Stimulated activated naive CD8-positive, alpha-beta T cell treated with anti-CD3 and anti-CD28 coated beads, Interleukin-15, Interleukin-2, amounts not matched to agents 100 ng/mL and 50 ng/mL, for 24 hours (primary cell): ENCODE results near the gene SULT2B1.
"Not testable (repeated sequence)": the region's sequence is repeated elsewhere in the genome, so short reads cannot be mapped to it uniquely, and the experiment has no call there.

Experiments
- H3K27ac Mint-ChIP-seq: one replicate; pipeline ENCODE4 v1.8.0; 2021; ENCODE audit warnings: mild to moderate bottlenecking, mixed read lengths
- H3K27me3 Mint-ChIP-seq: one replicate; pipeline ENCODE4 v1.8.0; 2021; ENCODE audit warnings: mixed read lengths
- H3K36me3 Mint-ChIP-seq: one replicate; pipeline ENCODE4 v1.8.0; 2021; ENCODE audit warnings: low read depth, mixed read lengths
- H3K4me1 Mint-ChIP-seq: one replicate; pipeline ENCODE4 v1.8.0; 2021; ENCODE audit warnings: low read depth, mixed read lengths
- H3K4me3 Mint-ChIP-seq: one replicate; pipeline ENCODE4 v1.8.0; 2021; ENCODE audit warnings: mild to moderate bottlenecking, mixed read lengths
- H3K9me3 Mint-ChIP-seq: one replicate; pipeline ENCODE4 v1.8.0; 2021; ENCODE audit warnings: mixed read lengths

SULT2B1 gene

DNA sequence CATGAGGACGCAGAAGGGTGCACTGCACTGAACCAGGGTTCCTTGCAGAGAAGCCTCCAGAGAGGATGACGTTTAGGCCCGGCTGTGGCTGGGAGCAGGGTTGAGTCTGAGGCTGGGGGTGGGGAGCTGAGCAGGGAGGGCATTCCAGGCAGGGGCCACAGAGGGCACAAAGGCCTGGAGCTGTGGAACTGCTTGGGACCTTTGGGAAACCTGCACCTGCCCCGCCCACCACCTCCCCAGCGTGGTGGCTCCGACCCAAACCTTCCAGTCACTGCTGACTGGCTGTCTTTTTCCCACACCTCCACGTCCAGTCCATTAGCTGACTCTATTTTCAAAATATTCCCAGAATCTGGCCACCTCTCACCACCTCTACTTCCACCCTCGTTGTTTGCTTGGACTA, 35.4 kb upstream of the SULT2B1 start:
- H3K4me3 Mint-ChIP-seq: no peak overlapping the region
- peaks cover 10% of the 10 kb centered on the region for H3K4me1 Mint-ChIP-seq
- H3K27ac Mint-ChIP-seq: no peak overlapping the region
- no peaks in the 10 kb centered on the region for H3K36me3 Mint-ChIP-seq
- H3K27me3 Mint-ChIP-seq: no peaks in the 10 kb centered on the region
- H3K9me3 Mint-ChIP-seq: no peaks in the 10 kb centered on the region

DNA sequence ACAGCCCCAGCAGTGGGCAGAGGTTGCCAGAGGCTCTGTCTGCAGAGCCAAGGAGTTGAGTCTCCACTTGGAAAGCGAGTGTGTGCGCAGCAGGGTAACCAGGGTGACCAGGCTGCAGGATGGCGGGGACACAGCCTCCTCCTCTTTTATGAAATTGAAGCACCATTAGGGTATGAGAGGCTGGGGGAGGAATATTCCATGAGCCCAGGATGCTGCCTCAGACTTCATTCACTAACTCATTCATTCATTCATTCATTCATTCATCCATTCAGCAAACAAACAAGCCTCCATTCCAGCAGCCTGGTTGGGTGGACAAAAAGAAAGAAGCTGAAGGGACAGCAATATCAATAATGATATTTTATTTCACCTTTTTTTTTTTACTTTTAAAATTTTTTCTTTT, 33.8 kb upstream of the SULT2B1 start:
- H3K36me3 Mint-ChIP-seq: no peaks in the 10 kb centered on the region
- H3K4me3 Mint-ChIP-seq: no peak overlapping the region
- no peak overlapping the region for H3K27ac Mint-ChIP-seq
- peaks cover 10% of the 10 kb centered on the region for H3K4me1 Mint-ChIP-seq
- H3K27me3 Mint-ChIP-seq: no peaks in the 10 kb centered on the region
- H3K9me3 Mint-ChIP-seq: no peaks in the 10 kb centered on the region

DNA sequence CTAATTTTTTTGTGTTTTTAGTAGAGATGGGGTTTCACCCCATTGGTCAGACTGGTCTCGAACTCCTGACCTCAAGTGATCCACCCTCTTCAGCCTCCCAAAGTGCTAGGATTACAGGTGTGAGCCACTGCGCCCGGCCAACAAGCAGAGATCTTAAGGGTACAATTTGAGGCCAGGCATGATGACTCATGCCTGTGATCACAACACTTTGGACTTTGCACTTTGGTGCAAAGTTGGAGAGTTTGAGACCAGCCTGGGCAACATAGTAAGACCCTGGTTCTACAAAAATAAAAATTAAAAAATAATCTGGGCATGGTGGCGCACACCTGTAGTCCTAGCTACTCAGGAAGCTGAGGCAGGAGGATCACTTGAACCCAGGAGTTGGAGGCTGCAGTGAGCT, 32.5 kb upstream of the SULT2B1 start:
- H3K27ac Mint-ChIP-seq, H3K4me3 Mint-ChIP-seq, H3K27me3 Mint-ChIP-seq, H3K36me3 Mint-ChIP-seq, H3K9me3 Mint-ChIP-seq, H3K4me1 Mint-ChIP-seq: not testable (repeated sequence)

DNA sequence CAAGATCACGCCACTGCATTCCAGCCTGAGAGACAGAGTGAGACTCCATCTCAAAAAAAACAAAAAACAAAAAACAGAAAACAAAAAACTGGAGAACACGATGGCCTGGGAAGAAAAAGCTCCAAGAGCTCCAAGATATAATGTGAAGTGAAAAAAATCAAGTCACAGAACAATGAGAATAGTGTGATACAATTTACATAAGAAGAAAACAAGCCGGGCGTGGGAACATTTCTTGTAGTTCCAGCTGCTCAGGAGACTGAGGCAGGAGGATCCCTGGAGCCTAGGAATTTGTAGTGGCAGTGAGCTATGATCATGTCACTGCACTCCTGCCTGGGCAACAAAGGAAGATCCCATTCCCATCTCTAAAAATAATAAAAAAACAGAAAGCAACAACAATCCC, 31.8 kb upstream of the SULT2B1 start:
- peaks cover 4% of the 10 kb centered on the region for H3K36me3 Mint-ChIP-seq
- no peak overlapping the region for H3K27ac Mint-ChIP-seq
- no peaks in the 10 kb centered on the region for H3K27me3 Mint-ChIP-seq
- peaks cover 9% of the 10 kb centered on the region for H3K9me3 Mint-ChIP-seq
- H3K4me3 Mint-ChIP-seq: no peak overlapping the region
- H3K4me1 Mint-ChIP-seq: no peaks in the 10 kb centered on the region

DNA sequence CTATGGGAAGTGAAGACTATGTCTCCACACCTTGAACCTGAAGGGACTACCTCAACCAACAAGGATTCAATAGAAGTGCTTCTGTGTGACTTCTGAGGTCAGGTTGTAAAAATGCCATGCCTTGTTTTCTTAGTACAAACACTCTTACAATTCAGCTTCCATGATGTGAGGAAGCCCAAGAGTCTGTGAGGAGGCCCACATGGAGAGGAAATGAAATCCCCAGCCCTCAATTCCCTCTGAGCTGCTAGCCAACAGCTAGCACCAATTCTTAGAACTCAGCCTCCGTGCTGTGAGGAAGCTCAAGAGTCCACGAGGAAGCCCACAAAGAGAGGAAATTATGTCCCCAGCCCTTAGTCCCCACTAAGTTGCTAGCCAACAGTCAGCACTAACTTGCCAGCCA, 27.8 kb upstream of the SULT2B1 start:
- Mint-ChIP-seq H3K36me3 (peaks cover 4% of the 10 kb centered on the region), H3K27ac (no peak overlapping the region), H3K4me3 (no peak overlapping the region), H3K27me3 (no peaks in the 10 kb centered on the region), H3K9me3 (peaks cover 23% of the 10 kb centered on the region), H3K4me1 (no peaks in the 10 kb centered on the region)

DNA sequence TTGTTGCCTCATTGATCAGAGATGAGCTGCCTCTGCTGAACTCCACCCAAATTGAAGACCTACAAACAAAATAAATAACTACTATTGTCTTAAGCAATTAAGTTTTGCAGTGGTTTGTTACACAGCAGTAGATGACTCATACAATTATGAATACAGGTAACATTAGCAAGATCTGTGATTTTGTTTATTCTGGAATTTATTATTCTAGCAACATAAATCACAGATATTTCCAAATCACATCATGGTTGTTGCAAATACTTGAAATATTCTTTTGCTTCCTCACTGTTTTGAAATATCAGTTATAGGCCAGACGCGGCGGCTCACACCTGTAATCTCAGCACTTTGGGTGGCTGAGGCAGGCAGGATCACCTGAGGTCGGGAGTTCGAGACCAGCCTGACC, 27.2 kb upstream of the SULT2B1 start:
- Mint-ChIP-seq H3K27me3 (no peaks in the 10 kb centered on the region), H3K4me1 (no peaks in the 10 kb centered on the region), H3K4me3 (no peak overlapping the region)

DNA sequence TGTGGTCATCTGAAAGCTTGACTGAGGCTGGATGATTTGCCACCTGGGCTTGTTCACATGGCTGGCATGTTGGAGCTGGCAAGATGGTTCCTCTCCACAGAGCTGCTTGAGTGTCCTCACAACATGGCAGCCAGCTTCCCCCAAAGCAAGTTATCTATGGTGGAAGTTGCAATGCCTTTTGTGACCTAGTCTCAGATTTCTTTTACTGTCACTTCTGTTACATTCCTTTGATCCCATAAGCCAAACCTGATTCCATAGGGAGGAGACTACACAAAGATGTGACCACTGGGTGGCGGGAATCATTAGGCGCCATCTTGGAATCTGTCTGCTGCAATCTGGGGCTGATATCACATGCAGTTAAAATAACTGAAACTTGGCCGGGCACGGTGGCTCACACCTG, 22.8 kb upstream of the SULT2B1 start:
- H3K27me3 Mint-ChIP-seq: peaks cover 3% of the 10 kb centered on the region
- H3K27ac Mint-ChIP-seq: no peak overlapping the region
- H3K36me3 Mint-ChIP-seq: peaks cover 4% of the 10 kb centered on the region
- H3K4me1 Mint-ChIP-seq: no peaks in the 10 kb centered on the region
- no peak overlapping the region for H3K4me3 Mint-ChIP-seq
- H3K9me3 Mint-ChIP-seq: peaks cover 21% of the 10 kb centered on the region

More for the DNA sequence above, 27.2 kb upstream of the SULT2B1 start:
- no peak overlapping the region for H3K27ac Mint-ChIP-seq
- H3K9me3 Mint-ChIP-seq: peaks cover 23% of the 10 kb centered on the region
- peaks cover 4% of the 10 kb centered on the region for H3K36me3 Mint-ChIP-seq

DNA sequence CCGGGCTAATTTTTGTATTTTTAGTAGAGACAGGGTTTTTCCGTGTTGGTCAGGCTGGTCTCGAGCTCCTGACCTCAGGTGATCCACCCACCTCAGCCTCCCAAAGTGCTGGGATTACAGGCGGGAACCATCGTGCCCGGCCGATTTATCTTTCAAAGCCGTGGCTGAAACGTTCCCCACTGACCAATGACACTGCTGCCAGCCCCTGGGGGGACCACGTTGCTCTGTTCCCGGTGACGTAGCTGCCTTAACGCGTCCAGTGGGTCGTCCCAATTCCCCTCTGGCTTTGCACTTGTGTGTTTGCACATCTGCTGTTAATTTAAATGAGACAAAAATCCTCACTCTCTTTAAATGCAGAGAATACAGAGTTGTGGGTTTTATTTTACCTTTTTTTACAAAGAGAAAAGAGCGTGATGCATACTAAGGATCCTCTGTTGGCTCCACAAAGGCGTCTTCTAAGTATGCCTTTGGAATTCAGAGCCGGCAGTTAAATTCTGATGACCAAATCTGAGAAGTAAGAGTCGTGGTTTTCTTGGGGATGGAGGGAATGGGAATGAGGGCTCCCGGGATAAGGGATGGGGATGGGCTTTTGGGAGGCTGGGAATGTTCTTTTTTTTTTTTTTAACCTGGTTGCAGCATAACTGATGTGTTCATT, 21.8 kb upstream of the SULT2B1 start:
- H3K9me3 Mint-ChIP-seq: peaks cover 14% of the 10 kb centered on the region
- no peak overlapping the region for H3K4me3 Mint-ChIP-seq
- H3K27ac Mint-ChIP-seq: no peak overlapping the region
- peaks cover 3% of the 10 kb centered on the region for H3K27me3 Mint-ChIP-seq
- no peaks in the 10 kb centered on the region for H3K36me3 Mint-ChIP-seq
- no peaks in the 10 kb centered on the region for H3K4me1 Mint-ChIP-seq

DNA sequence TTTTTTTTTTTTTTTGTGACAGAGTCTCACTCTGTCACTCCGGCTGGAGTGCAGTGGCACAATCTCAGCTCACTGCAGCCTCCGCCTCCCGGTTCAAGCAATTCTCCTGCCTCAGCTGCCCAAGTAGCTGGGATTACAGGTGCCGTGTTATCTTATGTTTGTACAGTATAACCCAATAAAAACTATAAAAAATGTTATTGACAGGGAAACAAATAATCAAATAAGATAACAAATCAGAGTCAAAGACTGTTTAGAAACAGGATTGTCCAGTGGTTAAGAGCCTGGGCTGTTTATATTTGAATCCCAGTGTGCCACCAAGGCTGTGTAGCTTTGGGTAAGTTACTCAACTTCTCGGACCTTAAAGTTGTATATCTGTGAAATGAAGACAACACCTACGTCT, 21.2 kb upstream of the SULT2B1 start:
- Mint-ChIP-seq H3K27me3 (peaks cover 3% of the 10 kb centered on the region), H3K27ac (no peak overlapping the region), H3K4me3 (no peak overlapping the region), H3K9me3 (peaks cover 14% of the 10 kb centered on the region), H3K4me1 (no peaks in the 10 kb centered on the region), H3K36me3 (no peaks in the 10 kb centered on the region)

DNA sequence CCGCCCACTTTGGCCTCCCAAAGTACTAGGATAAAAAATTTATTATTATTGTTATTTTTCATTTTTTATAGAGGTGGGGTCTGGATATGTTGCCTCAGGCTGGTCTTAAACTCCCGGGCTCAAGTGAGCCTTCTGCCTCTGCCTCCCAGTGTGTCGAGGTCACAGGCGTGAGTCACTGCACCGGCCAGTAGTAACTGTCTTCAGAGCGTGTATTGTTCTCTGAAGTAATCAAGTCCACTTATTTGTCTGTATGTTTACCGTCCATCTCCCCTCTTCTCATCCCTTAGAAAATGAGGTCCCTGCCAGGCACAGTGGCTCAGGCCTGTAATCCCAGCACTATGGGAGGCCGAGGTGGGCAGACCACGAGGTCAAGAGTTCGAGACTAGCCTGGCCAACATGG, 18.2 kb upstream of the SULT2B1 start:
- no peaks in the 10 kb centered on the region for H3K9me3 Mint-ChIP-seq
- no peaks in the 10 kb centered on the region for H3K36me3 Mint-ChIP-seq
- no peaks in the 10 kb centered on the region for H3K4me1 Mint-ChIP-seq
- H3K27me3 Mint-ChIP-seq: peaks cover 3% of the 10 kb centered on the region
- H3K27ac Mint-ChIP-seq: no peak overlapping the region
- H3K4me3 Mint-ChIP-seq: no peak overlapping the region

DNA sequence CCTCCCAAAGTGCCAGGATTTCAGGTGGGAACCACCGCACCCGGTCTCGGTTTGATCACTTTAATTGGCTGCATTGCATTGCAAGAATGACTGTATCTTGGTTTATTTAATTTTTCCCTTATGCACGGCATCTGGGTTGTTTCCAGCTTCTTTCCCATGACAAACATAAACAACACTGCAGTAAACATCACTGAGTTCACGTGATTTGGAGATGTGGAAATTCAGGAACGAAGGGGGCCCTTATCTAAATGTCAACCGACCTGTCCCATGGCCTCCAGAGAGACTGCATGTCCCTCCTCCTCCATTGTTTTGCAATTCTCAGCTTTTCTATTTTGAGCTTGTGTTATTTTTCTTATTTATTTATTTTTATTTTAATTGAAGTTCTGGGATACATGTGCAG, 14.4 kb upstream of the SULT2B1 start:
- no peak overlapping the region for H3K27ac Mint-ChIP-seq
- no peaks in the 10 kb centered on the region for H3K27me3 Mint-ChIP-seq
- H3K4me1 Mint-ChIP-seq: no peaks in the 10 kb centered on the region
- no peak overlapping the region for H3K4me3 Mint-ChIP-seq
- H3K36me3 Mint-ChIP-seq: no peaks in the 10 kb centered on the region
- no peaks in the 10 kb centered on the region for H3K9me3 Mint-ChIP-seq

DNA sequence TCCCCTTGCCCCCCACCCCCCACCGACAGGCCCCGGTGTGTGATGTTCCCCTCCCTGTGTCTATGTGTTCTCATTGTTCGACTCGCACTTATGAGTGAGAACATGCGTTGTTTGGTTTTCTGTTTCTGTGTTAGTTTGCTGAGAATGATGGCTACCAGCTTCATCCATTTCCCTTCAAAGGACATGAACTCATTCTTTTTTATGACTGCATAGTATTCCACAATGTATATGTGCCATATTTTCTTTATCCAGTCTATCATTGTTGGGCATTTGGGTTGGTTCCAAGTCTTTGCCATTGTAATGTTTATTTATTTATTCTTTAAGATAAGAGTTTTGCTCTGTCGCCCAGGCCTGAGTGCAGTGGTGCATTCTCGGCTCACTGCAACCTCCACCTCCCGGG, 13.9 kb upstream of the SULT2B1 start:
- H3K4me3 Mint-ChIP-seq, H3K27me3 Mint-ChIP-seq: not testable (repeated sequence)

DNA sequence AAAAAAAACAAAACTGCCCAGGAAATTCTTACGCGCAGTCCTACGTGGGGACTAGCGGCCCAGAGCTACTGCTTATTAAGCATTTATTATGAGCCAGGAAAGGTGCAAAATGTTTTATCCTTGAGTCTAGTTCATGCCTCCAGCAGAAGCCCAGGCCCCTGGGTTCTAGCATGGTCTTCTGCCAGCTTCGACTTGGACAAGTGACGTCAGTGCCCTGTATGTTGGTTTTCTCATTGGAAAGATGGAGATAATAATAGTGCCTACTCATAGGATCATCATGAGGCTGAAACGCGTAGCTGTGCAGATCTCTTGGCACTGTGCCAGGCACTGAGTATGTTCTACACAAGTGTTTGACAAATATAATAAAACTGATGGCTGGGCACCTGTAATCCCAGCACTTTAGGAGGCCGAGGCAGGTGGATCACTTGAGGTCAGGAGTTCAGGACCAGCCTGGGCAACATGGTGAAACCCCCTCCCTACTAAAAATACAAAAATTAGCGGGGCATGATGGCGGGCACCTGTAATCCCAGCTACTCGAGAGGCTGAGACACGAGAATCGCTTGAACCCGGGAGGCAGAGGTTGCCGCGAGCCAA, 12.4 kb upstream of the SULT2B1 start:
- no peaks in the 10 kb centered on the region for H3K27me3 Mint-ChIP-seq
- no peak overlapping the region for H3K4me3 Mint-ChIP-seq
- no peak overlapping the region for H3K27ac Mint-ChIP-seq
- H3K36me3 Mint-ChIP-seq: no peaks in the 10 kb centered on the region
- H3K4me1 Mint-ChIP-seq: no peaks in the 10 kb centered on the region
- H3K9me3 Mint-ChIP-seq: no peaks in the 10 kb centered on the region

More for the DNA sequence above, 13.9 kb upstream of the SULT2B1 start:
- H3K36me3 Mint-ChIP-seq, H3K27ac Mint-ChIP-seq, H3K9me3 Mint-ChIP-seq, H3K4me1 Mint-ChIP-seq: not testable (repeated sequence)

DNA sequence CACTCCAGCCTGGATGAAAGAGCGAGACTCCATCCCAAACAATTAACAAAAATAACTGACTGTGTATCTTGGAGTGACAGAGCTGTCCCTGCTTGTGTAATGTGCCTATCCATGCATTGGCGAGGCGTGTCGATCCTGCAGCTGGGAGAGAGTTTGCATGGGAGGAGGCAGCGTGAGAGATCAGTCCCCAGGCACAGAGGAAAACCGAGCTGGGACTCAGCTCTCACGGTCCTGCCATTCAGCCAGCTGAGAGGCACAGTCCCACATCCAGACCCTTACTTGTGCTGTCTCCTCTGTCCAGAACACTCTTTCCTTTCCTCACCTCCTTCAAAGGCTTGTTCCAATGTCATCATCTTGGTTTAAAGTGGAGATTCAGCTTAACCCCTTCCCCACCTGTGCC, 11.9 kb upstream of the SULT2B1 start:
- H3K36me3 Mint-ChIP-seq: no peaks in the 10 kb centered on the region
- H3K9me3 Mint-ChIP-seq: no peaks in the 10 kb centered on the region
- no peak overlapping the region for H3K27ac Mint-ChIP-seq

DNA sequence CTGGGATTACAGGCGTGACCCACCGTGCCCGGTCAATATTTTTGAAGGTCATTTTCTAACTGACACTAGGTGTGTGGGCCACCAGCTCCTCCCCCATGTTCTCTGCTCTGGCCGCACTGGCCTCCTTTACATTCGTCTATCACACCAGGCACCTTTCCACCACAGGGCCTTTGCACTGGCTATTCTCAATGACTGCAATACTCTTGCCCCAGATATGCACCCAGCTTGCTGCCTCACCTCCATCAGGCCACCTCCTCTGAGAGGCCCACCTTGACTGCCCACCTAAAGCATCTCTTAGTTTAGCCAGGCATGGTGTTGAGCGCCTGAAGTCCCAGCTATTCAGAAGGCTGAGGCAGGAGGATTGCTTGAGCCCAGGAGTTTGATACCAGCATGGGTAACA, 10.2 kb upstream of the SULT2B1 start:
- peaks cover 3% of the 10 kb centered on the region for H3K27me3 Mint-ChIP-seq
- no peak overlapping the region for H3K27ac Mint-ChIP-seq

More for the DNA sequence above, 11.9 kb upstream of the SULT2B1 start:
- H3K4me1 Mint-ChIP-seq: no peaks in the 10 kb centered on the region
- H3K27me3 Mint-ChIP-seq: no peaks in the 10 kb centered on the region
- H3K4me3 Mint-ChIP-seq: no peak overlapping the region

DNA sequence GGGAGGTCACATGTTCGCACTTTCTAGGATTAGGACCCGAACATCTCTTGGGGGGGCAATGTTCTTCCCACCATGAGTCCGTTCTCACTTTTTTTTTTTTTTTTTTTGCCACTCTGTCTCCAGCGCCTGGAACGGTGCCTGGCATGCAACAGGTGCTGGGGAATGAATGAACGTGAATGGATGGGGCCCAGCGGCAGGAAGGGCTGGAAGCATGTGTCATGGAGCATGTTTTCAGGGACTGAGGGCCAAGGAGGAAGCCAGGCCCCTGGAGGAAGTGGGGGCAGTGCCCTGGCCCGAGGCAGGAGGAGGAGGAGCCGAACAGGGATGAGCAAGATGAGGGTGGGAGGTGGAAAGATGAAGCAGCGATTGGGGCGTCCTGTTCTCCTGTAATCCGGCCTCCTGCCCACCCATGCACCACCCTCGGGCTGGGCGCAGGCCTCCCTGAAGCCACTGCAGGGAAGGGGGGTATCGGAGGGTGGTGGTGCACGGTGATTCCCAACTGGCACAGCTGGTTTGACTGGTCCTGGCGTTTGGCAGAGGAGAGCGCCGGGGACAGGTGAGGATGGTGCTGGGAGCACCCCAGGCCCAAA, 8.8 kb upstream of the SULT2B1 start:
- Mint-ChIP-seq H3K4me3 (no peak overlapping the region), H3K27ac (no peak overlapping the region), H3K27me3 (peaks cover 3% of the 10 kb centered on the region), H3K36me3 (no peaks in the 10 kb centered on the region), H3K9me3 (no peaks in the 10 kb centered on the region), H3K4me1 (no peaks in the 10 kb centered on the region)

More for the DNA sequence above, 10.2 kb upstream of the SULT2B1 start:
- Mint-ChIP-seq H3K4me1 (no peaks in the 10 kb centered on the region), H3K9me3 (no peaks in the 10 kb centered on the region), H3K36me3 (no peaks in the 10 kb centered on the region), H3K4me3 (no peak overlapping the region)
